Measurements from ENCODE around the gene ZNF521.

Gene ZNF521

GRCh38 chr18:25166113-25166512 lies 185.9 kb downstream of the ZNF521 start:
- DNase-seq = no peak

GRCh38 chr18:25164848-25165811 lies 186.8 kb downstream of the ZNF521 start:
- DNase-seq = no peak

GRCh38 chr18:25164211-25164847 lies 187.6 kb downstream of the ZNF521 start:
- no peak for DNase-seq

- no peak for DNase-seq
Observed at GRCh38 chr18:25153426-25153825, 198.5 kb downstream of the ZNF521 start.

- DNase-seq = no peak
Observed at GRCh38 chr18:25147877-25148488, 204.0 kb downstream of the ZNF521 start.

- DNase-seq = no peak
Observed at GRCh38 chr18:25146512-25146910, 205.5 kb downstream of the ZNF521 start.

GRCh38 chr18:25145731-25146511 lies 206.0 kb downstream of the ZNF521 start:
- DNase-seq = no peak

GRCh38 chr18:25144820-25145219 lies 207.1 kb downstream of the ZNF521 start:
- DNase-seq = no peak

- no peak for DNase-seq
Observed at GRCh38 chr18:25141886-25142285, 210.1 kb downstream of the ZNF521 start.

- no peak for DNase-seq
Observed at GRCh38 chr18:25141399-25141798, 210.6 kb downstream of the ZNF521 start.

GRCh38 chr18:25140962-25141308 lies 211.0 kb downstream of the ZNF521 start:
- no peak for DNase-seq

- DNase-seq = no peak
Observed at GRCh38 chr18:25140124-25140961, 211.6 kb downstream of the ZNF521 start.

GRCh38 chr18:25137197-25137472 lies 214.8 kb downstream of the ZNF521 start:
- DNase-seq = no peak

- DNase-seq = no peak
Observed at GRCh38 chr18:25136416-25137196, 215.4 kb downstream of the ZNF521 start.

GRCh38 chr18:25134861-25135260 lies 217.1 kb downstream of the ZNF521 start:
- no peak for DNase-seq

- no peak for DNase-seq
Observed at GRCh38 chr18:25133879-25134278, 218.1 kb downstream of the ZNF521 start.

- no peak for DNase-seq
Observed at GRCh38 chr18:25132786-25133496, 219.0 kb downstream of the ZNF521 start.

- DNase-seq = no peak
Observed at GRCh38 chr18:25126751-25127150, 225.2 kb downstream of the ZNF521 start.

- DNase-seq = no peak
Observed at GRCh38 chr18:25125680-25126079, 226.3 kb downstream of the ZNF521 start.

- DNase-seq = no peak
Observed at GRCh38 chr18:25123438-25124232, 228.3 kb downstream of the ZNF521 start.
